HG02884 (cell line): ENCODE measurements around the gene PEG3.
"Not testable (repeated sequence)": the region's sequence is repeated elsewhere in the genome, so short reads cannot be mapped to it uniquely, and the experiment has no call there.

Source experiments
- ATAC-seq: cut with Tn5 transposase; IDR thresholded peaks from one replicate; pipeline ENCODE4 v1.9.1; 2021; ENCODE audit warnings: mild to moderate bottlenecking, moderate library complexity; ENCODE audit not compliant: unreplicated experiment

The PEG3 gene

DNA sequence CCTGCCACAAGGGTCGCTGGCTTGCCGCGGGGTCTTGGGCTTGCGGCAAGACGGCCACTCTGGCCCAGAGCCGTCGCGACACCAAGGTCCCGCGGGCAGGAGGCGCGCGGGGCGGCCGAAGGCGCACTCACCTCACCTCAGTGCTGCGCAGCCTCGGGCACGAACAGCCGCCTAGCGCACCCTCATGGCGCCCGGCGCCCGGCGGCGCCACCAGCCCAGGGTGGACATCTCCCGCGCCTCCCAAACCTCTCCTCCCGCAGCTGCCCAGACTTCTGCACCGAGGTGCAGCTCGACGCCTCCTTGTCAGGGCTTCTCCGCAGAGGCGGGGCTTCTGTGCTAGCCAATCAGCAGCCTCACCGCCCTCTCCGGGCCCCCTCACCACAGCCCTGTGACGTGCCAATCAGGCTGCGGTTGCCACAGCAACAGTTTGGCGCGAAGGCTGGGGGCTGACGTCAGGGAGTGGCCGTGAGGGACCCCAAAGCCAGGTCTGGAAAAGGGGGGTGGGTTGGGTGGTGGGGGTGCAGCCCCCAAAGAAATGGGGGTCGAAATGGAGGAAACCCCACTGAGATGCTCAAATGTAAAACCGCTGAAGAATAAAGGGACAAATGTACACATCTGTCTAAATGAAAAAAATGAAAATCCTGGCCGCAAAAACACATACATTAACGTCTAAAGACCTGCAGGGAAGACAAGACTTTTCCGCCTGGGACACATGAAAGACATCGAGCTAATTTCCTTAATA is at the start of gene PEG3, which contains the start of gene ZIM2:
TSS of gene PEG3 (minus strand) at position 276 of the 742 bp plus-strand sequence. CDS start 16,071 bp downstream, outside the sequence.
TSS of gene ZIM2 (minus strand) at position 276 of the 742 bp plus-strand sequence. CDS start 16,449 bp downstream, outside the sequence.
- no peak for ATAC-seq

DNA sequence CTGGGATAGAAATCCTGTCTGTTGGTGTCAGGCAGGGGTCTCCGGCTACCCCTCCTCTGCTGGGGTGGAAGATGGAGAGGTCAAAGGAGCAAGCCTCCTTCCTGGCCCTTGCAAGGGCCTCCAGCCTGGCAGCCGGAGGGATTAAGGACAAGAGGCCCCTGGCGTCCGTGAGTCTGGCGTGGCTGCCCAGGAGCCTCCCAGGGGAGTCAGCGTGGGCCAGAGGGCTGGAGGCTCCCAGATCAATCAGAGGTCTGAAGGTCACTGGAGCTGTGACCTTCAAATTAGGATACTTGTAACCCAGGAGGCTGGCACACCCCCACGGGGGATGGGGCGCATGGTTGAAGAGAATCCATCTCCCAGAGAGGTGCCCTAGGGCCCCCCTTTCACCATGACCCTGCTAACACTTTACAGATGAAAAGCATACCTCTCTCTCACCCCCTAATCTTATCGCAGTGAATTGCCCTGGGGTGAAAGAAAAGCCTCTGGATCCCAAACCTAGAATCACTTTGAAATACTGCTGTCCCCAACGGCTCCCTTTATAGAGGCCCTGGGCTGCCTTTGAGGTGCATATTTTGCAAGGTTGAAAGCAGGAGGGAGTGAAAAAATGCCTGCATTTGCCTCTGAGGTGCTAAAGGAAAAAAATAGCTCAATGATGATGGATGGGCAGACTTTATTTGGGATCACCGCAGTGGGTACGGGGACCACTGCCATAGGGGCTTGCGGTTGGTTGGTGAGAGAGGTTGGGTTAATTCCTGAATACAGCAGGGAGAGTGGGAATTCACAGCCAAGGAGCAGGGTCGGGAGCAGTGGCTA is 44.9 kb upstream of the PEG3 start:
- ATAC-seq = no peak

- ATAC-seq = no peak
Measured at GRCh38 chr19:56884441-56884840, 43.9 kb upstream of the PEG3 start.

DNA sequence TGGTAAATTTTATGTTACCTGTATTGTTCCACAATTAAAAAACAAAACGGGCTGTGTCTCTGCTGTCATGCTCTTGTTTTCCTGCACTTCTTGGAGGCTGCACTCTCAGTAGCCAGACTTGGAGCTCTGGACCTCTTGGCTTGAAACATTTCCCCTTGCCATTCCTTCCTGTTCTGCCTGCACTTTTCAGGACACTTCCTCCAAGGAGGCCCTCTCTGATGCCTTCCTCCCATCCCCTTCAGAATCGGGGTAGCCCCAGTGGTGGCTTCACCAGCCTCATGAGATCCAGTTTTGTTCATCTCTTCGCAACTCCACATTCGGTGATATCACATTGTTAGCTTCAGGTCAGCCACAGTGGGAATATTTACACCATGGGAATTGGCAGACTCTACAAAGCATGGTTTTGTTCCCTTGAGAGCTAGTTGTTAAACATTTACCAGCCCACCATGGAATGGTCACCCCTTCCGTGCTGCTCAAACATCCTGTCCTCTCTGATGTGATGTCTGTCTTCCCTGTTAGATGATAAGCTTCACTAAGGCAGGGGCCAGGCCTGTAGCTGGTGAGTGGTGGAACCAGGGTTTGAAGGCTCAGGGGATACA is 40.2 kb upstream of the PEG3 start:
- no peak for ATAC-seq

DNA sequence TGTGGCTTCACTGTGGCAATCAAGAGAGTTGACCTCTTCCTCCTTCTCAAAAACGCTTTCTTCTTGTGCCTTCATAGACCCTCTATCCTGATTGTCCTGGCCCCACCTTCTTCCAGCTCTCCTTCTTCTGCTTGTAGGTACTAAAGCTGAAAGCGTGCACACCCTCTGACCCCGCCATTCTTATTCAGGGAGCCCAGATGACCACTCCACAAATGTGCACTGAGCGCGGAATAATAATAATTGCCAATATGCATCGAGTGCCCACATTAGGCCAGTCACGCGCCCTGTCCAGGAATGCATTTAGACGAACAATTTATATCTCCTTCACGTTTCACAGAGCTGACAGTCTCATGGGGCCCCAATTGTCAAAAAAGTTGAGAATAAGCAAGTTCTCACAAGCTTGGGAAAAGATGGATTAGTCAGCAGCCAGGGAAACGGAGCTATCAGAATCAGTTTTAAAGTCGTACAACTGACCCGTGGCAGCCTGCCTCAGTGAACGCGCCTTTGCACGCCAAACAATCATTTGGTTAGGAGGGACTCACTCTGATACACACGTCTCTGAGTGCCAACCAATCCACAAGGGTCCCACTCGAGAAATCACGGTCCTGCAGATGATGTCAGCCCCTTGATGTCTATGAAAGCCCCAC is 36.7 kb upstream of the PEG3 start:
- no peak for ATAC-seq

DNA sequence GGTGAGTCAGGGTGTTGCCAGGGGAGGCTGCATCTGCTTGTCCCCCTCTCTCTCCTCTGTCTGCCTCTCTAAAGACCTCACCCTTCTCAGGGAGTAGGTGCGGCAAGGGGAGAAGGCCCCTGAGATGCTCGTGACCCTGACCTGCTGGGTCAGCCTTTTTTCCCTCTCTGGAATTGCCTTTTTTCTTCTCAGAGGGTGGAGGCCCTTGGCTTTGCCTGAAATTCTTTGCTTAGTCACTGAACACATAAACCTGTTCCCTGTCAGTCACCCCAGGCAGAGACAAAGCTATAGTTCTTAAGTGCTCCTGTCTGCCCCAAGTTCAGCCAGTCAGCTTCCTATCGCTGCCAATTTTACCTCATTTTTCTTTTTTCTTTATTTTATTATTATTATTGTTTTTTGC is 35.2 kb upstream of the PEG3 start:
- no peak for ATAC-seq

GRCh38 chr19:56874530-56874929 is 34.0 kb upstream of the PEG3 start:
- no peak for ATAC-seq

DNA sequence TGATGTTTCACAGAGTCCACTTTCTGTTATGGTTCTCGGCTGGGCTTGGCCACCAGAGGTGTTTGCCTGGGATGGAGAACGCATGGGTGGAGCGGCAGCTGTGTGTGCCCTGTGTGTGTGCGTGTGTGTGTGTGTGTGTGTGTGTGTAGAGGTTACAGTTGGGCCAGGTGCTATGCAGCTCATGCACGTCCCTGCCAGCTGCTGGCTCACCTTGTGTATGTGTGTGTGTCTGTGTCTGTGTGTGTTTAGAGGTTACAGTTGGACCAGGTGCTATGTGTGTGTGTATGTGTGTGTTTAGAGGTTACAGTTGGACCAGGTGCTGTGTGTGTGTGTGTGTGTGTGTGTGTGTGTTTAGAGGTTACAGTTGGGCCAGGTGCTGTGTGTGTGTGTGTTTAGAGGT is 33.0 kb upstream of the PEG3 start:
- ATAC-seq = no peak

DNA sequence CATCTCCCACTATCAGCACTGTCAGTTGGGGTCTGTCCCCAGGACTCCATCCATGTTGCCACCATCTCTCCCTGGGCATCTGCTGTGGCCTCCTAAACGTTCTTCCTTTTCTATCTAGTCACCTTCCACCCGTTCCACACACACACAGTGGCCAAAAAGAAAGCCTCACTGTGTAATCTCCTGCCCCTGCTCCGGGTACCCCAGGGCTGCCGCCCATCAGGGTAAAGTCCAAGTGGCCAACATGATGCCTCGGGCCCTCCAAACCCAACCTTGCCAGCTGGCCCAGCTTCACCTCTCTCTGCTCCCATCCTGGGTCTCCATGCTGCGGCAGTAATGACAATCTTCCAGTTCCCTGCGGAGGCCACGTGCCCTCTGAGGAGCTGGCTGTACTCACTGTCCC is 29.4 kb upstream of the PEG3 start:
- ATAC-seq = no peak

- ATAC-seq = no peak
Measured at GRCh38 chr19:56868446-56868845, 27.9 kb upstream of the PEG3 start.

GRCh38 chr19:56866538-56866937 is 26.0 kb upstream of the PEG3 start:
- ATAC-seq = no peak

DNA sequence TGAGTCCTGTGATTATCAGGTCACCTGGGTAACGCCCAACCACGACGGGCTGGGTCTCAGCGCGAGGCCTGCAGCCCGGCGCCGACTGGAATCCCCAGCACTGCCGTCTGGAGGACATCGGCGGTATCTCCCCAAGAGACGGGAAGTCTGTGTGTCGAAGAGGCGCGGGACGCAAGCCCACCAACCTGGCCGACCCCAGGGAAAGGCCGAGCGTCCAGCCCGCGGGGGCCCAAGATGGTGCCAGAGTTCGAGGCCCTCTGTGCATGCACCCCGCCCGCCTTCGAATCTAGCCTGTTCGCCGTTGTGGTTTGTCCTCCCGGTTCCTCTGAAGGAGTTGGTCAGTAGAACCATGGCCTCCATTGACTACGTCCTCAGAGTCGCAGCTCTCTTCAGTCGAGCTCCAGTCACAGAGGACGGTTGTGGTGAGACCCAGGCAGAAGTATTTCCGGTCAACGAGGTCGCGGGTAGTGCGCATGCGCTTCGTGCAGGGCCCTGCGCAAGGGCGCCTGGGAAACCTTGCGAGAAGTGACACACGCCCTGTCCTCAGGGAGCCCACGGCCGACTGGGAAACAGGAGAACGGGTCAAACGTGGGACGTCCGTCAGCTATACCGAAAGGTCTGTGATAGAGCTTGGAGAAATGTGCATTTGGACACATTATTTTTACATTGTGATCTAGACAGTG is 24.1 kb upstream of the PEG3 start:
- ATAC-seq = no peak

GRCh38 chr19:56862741-56863140 is 22.2 kb upstream of the PEG3 start:
- ATAC-seq = no peak

GRCh38 chr19:56860409-56860808 is 19.9 kb upstream of the PEG3 start:
- ATAC-seq = not testable (repeated sequence)

GRCh38 chr19:56858026-56858425 is 17.5 kb upstream of the PEG3 start:
- ATAC-seq = no peak

GRCh38 chr19:56856822-56857221 is 16.3 kb upstream of the PEG3 start:
- no peak for ATAC-seq

DNA sequence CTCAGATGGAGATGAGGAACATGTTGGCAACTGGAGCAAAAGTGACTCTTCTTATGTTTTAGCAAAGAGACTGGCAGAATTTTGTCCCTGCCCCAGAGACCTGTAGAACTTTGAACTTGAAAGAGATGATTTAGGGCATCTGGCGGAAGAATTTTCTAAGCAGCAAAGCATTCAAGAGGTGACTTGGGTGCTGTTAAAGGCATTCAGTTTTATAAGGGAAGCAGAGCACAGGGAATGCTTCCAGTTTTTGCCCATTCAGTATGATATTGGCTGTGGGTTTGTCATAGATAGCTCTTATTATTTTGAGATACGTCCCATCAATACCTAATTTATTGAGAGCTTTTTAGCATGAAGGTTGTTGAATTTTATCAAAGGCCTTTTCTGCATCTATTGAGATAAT is 11.8 kb upstream of the PEG3 start:
- not testable (repeated sequence) for ATAC-seq

DNA sequence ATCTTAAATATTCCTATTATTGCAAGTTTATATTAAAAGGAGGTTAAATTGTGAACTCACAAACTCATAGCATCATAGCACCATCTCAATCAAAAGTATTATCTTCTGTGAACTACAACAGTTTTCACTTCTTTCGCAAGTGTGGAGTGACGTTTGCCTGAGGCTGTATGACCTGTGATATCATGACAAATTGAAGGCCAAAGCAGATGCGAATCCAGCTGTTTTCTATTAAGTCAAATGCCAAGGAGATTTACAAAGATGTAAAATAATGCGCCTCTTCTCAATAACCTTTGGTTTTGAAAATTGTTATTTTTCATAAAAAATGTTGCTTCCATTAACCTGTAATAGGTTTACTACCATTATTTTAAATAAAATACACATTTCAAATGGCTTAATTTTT is 7.6 kb upstream of the PEG3 start:
- ATAC-seq = no peak

GRCh38 chr19:56842412-56842811 is 1.9 kb upstream of the PEG3 start:
- no peak for ATAC-seq

DNA sequence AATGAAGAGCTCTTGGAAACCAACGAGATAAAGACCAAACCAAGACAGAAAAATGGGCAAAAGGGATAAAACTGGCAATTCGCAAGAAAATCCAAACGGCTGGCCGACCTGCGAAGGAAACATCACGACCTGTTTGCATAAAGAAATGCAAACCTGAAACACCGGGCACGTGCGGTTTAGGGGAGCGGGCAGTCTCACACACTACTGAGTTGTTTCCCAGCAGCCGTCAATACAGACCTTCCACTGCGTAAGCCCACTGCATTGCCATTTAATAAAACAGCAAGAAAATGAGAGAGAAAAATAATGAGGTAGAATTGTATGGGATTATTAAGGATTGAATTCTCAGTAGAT is 642 bp upstream of the PEG3 start:
- ATAC-seq = no peak
